Measurements from ENCODE around the gene EDEM2. TPM values are rescaled to one million over a fixed set of nuclear protein-coding genes. Genes with fewer than 3 reads are reported as not detected.

EDEM2 gene
- total RNA-seq, 1 experiment from 2014 or later, result 22.8 TPM

GRCh38 chr20:35145141-35145564 is 2.0 kb downstream of the EDEM2 start (continued):
- TF ChIP-seq CEBPB (IDR thresholded peaks at IDR 0.05; ENCODE audit: low read depth), result no peak

GRCh38 chr20:35144694-35145093 is 2.4 kb downstream of the EDEM2 start:
- POLR2A ChIA-PET, result interaction anchor here (0.8 to 1.0 kb wide), 2 partner anchors 28 to 120 kb away, joined by 3 to 4 read pairs; no protein-coding TSS in a partner anchor
- peaks cover 7 to 16% of the 10 kb centered on the region in 2 experiments; a peak in 3 of 4 replicates for H3K36me3 ChIP-seq (ENCODE audit: control insufficient read depth in 1 of 2, insufficient read depth in 2 of 2, low read length in 2 of 2)
- no peak overlapping the region for H2AFZ ChIP-seq (ENCODE audit: low read depth, low read length, poor library complexity, severe bottlenecking)
- intact Hi-C loops (cut with micrococcal nuclease), result loop anchor here (1.0 to 5.0 kb wide), 5 partner anchors 52 to 302 kb away; partner anchors contain the start of gene TRPC4AP
- H3K9me2 ChIP-seq (ENCODE audit: insufficient read depth), result no peaks in the 10 kb centered on the region
- peaks cover 3 to 12% of the 10 kb centered on the region in 2 experiments; a peak in 2 of 4 replicates for H3K4me1 ChIP-seq (ENCODE audit: control insufficient read depth in 1 of 2, insufficient read depth in 2 of 2, low read length in 2 of 2)
- H3K9me3 ChIP-seq (ENCODE audit: control insufficient read depth in 1 of 2, insufficient read depth in 1 of 2, low read depth in 1 of 2, low read length in 2 of 2), result no peaks in the 10 kb centered on the region
- no TSS peak for BruUV-seq (replicated peaks)
- ATAC-seq, result no peak
- TF ChIP-seq TCF7L2 (IDR thresholded peaks at IDR 0.05; ENCODE audit: borderline replicate concordance, extremely low read depth, insufficient read depth, insufficient read length), result no peak
- no peak for TF ChIP-seq SIN3A (IDR thresholded peaks at IDR 0.05; ENCODE audit: low read depth)
- TF ChIP-seq EZH2phosphoT487 (IDR thresholded peaks at IDR 0.05; ENCODE audit: borderline replicate concordance), result no peak
- TF ChIP-seq ZFX (IDR thresholded peaks at IDR 0.05), result no peak
- TF ChIP-seq ATF3 (IDR thresholded peaks at IDR 0.05), result no peak
- no peak for TF ChIP-seq YY1 (IDR thresholded peaks at IDR 0.05; ENCODE audit: extremely low read depth, insufficient replicate concordance, low read depth, low read length)
- peaks cover 6% of the 10 kb centered on the region; the same call in 1 of the 2 replicates for H3K79me2 ChIP-seq (ENCODE audit: insufficient read depth, low read length)
- no peak overlapping the region for H3K4me3 ChIP-seq (replicated peaks in 1 of 2; ENCODE audit: low read depth in 1 of 2, low read length in 2 of 2)
- no peak for DNase-seq (ENCODE audit: low read depth, low spot score)
- RAD21 ChIA-PET (ENCODE audit: low non-redundant PET in 1 of 2, low total read pairs in 2 of 2, uncharacterized antibody in 2 of 2, unreplicated experiment in 2 of 2), result interaction anchor here (0.6 to 1.2 kb wide), 8 partner anchors 48 to 310 kb away, joined by 3 to 7 read pairs (median 4); partner anchors contain the start of gene EIF6 (in 1 of the 2)
- CTCF ChIA-PET, result interaction anchor here (0.6 to 3.5 kb wide), 32 partner anchors 8 to 574 kb away, joined by 3 to 29 read pairs (median 5); partner anchors contain the start of genes CEP250, EIF6, MMP24OS and PROCR
- no peaks in the 10 kb centered on the region for H4K20me1 ChIP-seq (ENCODE audit: insufficient read depth)
- no peak overlapping the region for H3K27ac ChIP-seq (ENCODE audit: low read depth, low read length)
- H3K4me2 ChIP-seq (ENCODE audit: low read length), result no peak overlapping the region
- H3K27me3 ChIP-seq (ENCODE audit: insufficient read depth, low read length), result no peaks in the 10 kb centered on the region
- no peak overlapping the region for H3K9ac ChIP-seq (ENCODE audit: low read length)

Data from HCT116 (cell line).